NCI-H2107 treated with DMSO at 0.1 percent for 48 hours (cell line): ENCODE results near the gene PLEKHA7.
A peak's percentile ranks its signal among the peaks of the same experiment; 100 is the strongest.
"Not testable (repeated sequence)": the region's sequence is repeated elsewhere in the genome, so short reads cannot be mapped to it uniquely, and the experiment has no call there.

Source experiments
- DNase-seq: peaks from one replicate; lab custom pipeline; 2025; ENCODE audit not compliant: unreplicated experiment; lab: John Stamatoyannopoulos, UW

Gene PLEKHA7

DNA sequence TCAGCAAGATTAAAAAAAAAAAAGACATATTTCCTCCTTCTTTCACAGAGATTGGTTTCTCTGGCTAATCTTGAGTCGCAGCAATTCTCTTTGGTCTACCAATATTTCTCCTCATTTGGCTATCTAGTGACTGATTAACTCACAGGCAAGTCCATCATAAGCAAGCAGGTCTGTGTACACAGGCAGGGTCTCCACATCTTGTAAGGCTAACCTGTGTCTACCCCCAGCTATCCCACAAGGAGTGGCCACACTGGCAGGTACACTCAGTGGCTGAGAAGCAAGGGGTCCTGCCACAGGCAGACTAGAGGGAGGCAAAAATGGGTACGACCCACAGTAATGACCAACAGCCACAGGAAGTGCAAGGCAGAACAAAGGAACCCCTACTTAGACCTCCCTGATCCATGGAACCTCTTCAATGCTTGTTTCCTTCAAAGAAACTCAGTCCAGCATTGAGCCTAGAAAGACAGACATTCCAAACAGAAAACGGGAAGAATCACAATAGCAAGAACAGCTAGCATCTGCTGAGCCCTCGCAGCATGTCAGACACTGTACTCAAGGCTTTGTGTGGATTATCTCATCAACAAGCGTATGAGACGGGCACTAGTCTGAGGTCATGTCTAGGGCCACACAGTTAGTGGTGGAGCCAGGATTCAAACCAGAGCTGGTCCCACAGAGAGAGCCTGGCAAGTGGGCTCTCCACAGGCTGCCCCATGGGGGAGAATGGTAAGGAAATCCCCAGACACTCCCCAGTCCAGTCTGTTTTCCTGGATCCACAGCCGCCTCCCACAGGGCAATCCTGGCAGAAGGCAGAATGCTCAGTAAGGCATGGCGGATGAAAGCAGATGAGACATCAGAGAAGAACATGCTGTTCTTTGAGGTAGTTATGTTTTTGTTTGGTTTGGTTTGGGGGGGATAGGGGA lies 34.3 kb downstream of the PLEKHA7 start:
- no peak for DNase-seq

DNA sequence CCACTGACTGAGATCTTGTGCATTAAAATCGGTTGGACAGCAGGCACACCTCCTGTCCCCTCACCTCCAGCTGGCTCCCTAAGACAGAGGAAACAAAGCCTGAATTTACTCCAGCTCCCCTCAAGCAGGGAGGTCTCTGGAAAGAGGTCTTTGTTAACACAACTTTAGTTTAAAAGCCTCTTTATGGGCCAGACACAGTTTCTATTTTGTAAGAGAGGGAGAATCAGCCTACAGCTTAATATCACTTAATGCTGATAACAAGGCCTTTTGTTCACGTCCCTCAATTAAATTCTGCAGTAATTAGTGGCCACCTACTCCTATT lies 36.3 kb downstream of the PLEKHA7 start:
- DNase-seq, result no peak

DNA sequence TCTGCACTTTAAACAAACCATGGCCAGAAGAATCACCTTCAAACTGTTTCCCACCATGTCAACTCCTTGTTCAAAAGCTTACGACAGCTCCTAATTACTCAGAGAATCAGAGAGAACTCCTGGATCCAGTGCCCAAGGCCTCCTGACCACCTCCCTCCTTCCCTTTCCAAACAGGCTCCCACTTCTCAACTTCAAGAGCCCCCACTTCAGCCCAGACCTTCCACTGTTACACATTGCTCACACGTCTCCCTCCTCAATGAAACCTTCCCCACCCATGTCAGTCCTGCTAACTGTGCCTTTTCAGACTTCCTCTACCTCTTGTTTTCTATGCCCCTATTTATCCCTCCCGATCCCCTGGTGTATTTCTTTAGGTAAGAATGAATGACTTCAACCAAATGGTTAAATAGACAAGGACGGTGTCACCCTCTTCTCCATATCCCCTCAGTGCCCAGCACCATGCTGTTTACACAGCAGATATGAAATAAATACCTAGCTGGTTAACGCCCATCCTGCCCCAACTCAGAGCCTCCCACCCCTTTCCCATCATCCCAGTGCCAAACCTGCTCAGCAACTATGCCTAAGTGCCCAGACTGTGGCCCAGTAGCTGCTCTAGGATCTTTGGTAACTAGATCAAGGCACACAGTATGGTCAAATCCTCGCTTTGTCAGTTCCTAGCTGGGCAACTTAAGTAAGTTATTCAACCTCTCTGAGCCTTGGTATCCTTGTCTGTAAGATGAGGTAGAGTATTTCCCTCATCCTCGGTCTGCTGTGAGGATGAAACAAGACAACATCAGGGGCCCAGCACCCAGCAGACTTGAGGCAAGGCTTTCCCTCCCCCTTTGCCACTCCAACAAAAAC lies 36.8 kb downstream of the PLEKHA7 start:
- DNase-seq, result no peak

DNA sequence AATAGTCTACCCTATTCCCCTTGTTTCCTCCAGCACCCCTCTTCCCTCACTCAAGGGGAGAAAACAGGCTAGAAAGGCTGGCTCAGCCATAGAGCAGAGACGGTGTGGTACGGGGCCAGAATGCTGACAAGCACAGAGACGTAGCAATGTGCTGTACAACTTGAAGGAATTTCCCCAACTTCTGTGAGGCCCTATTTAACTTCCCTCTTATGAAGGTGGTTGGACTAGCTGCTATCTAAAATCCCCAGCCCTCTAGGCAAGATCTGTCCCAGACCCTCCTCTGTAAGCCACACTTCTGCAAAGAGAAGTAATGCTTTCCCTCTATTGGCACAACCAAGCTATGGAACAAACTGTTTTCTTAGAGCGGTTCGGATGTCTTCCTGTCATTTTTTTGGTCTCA lies 37.8 kb downstream of the PLEKHA7 start:
- DNase-seq, result no peak

DNA sequence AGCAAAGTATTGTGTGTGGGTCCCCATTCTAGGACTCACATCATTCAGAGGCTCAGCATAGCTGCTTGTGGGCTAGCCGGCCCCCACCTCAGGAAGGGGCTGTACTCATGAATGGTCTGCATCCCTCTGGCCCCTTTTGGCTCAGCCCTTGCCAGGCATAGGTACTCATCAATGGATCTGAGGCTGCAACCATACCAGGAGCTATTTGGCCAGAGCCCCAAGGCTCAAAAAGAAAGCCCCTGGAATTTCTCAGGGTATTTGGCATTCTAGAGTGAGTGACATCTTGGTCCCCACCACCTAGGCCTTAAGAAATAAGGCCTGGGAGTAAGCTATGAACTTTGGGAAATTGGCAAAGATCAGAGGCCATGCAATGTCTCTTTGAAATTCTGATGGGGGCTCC lies 38.3 kb downstream of the PLEKHA7 start:
- DNase-seq, result no peak

DNA sequence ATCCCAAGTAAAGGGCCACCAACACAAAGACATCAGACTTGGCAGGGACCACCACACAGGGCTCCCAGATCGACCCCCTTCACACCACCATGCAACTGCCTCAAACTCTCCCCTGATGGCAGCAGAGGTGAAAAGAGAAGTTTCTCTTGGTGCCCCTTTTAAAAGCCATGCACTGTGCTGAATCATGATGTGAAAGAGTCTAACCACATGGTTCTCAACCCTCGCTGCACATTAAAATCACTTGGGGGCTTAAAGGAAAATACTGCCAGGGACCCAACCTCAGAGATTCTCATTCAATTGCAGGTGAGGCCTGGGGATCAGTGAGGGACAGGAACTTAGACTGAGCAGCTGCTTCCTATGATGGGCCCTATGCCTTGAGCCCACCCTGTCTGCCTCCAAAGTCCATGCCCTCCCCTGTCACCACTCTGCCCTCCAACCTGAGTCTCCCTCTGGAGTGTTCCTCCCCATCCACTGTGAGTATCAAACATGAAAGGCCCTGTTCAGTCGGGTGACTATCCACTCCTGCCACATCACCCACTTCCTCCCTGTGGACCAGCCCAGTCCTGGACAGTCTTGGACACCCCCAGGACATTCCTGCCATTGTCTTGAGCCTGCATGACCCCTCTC lies 40.8 kb downstream of the PLEKHA7 start:
- no peak for DNase-seq

DNA sequence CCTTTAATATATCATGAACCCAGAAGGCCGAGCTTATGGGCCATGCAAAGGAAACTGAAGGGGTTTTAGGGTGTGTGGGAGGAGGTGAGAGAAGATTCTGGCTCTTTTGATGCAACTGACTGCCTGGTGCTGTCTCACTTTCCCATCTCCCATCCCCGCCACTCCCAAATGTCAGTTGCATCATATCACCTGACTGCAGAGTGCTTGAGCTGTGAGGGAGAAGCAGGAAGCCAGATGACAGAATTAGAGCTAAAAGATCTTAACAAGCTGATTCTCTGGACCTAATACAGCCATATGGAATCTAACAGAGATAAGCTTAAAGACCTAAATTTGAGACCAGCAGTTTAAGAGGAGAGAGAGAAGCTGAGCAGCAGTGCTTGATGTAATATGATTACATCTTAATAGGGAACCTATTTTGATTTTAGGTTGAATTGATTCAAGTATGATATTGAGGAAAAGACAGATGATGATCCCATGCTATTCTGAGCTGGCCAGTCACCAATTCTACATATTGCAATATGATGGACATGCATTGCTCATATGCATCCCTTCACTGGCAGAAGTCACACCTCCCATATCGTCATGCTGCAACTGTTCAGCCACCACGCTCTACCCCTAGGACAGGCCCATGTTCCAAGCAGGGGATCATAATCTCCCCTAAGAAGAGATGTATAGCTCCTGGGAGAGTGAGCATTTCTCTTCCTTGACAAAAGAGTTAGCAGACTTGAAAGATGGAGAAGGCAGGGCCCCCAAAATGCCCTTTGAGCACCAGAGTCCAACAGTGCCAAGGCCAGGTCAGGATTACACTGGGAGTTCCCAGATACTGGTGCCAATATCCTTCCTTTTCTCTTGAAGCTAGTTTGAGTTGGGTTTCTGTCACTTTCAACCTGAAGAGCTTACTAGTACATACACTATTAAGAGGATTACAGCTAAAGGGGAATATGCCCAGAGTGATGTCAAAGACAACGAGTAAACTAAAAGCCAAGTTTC lies 44.9 kb downstream of the PLEKHA7 start:
- DNase-seq, result peak; percentile 51

DNA sequence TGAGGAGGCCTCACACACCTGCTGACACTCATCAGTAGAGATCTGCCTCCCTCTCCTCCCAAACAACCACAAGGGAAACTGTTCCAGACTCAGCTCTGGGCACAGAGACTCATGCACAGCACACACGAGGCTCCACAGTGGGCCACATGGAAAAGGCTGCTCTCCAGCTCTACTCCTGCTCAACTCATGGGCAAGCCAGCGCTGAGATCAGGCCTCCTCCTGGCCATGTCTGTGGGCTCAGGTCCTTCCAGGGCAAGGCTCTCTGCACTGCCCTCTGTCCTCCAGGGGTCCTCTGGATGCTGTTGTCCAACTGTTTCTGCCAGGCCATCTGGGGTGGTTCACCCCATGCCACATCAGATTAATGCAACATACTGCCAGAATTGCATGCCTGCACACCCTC lies 46.0 kb downstream of the PLEKHA7 start:
- no peak for DNase-seq

DNA sequence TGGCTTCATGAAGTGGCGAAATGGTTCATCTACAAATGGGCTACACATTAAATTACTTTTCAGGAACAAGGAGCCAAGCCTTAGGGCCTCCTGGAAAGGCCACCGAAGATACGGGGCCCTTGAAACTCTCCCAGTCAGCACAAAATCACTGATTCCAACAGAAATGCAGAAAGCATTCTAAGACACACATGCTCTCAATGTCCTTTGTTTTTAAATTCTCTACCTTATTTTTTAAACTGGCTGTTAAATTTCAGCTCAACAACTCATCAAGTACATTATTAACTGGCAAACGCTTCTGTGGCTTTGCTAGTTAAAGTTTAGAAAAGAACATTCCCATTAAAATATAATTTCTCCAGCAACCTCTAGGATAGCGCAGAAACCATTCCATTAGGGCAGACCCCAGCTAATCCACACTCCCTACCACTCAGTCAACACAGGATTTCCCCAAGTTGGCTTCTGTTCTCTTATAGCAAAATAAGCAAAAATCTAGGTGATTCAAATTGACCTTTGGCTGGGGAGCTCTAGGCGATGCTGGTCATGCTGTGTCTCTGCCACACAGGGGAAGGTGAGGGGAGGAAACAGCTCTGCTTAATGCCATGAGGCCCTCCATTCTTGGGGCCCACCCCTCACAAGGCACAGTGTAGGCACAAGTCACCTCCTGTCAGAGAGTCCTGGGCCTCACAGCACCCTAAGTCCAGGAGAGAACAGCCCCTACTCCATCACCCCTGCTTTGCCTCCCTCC lies 47.1 kb downstream of the PLEKHA7 start:
- DNase-seq, result no peak

DNA sequence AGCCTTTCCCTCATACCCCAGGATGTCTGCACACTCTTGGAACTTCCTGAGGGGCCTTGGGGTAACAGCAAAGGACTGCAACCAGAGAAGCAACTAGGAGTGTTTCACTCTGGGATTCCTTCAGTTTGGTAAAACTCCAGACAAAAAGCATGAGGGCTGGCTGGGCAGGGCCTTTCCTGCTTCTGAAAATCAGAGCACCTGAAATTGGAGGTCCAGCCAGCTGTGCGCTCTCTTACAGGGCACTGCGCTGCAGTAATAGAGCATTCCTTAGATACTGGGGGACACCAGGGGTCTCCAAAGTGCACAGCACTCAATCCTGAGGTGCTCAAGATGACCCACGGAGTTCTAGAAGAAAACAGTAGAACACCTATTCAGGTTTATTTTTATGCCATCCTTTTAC lies 49.7 kb downstream of the PLEKHA7 start:
- DNase-seq, result no peak

DNA sequence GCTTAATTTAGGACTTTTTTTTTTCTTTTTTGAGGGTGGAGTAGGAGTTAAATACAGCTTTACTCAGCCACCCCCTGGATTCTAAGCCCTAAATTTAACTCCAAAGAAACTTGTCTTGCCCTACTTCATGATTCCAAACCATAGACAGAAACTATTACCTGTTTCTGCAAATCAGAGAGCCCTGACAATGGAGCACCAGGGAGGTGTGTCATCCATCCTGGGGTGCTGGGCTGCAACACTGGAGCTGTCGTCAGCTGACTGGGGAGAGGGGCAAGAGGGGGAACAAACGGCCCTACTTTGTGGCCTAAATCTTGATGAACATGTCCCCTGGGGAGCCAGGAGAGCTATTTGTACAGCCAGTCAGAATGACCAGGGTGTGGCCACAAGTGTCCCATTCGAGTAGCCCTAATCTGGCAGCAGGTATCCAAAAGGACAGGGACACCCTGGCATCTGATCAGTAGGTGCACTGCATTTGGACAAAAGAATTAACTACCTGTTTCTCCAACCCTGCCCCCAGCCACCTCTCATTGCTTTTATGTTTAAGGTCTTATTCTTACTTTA lies 50.8 kb downstream of the PLEKHA7 start:
- no peak for DNase-seq

DNA sequence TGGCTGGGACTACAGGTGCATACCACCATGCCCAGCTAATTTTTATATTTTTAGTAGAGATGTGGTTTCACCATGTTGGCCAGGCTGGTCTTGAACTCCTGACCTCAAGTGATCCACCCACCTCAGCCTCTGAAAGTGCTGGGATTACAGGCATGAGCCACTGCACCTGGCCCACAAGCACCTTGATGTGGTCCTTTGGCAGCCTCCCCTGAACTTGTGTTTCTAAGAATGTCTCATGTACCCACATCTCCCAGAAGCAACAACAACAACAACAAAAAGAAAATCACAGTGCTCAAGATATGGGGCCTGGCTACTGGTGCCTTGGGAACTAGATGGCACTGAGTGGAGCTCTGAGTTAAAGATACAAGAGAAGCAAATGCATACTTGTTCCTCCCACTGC lies 51.6 kb downstream of the PLEKHA7 start:
- DNase-seq, result not testable (repeated sequence)

DNA sequence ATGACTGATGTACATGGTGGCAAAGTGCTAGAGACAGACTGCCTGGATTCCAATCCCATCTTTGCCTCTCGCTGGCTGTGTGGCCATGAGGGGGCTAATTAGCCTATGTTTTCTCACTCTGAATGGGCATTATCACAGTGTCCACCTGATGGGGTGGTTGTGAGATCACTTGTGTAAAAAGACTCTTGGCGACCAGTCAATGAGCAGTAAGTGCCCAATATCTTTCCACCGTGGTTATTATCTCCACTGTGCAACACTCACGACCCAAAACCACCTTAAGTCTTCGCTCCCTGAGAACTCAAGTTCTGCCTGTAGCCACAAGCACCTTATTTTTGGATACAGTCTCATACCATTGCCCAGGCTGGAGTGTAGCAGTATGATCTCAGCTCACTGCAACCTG lies 52.1 kb downstream of the PLEKHA7 start:
- no peak for DNase-seq

DNA sequence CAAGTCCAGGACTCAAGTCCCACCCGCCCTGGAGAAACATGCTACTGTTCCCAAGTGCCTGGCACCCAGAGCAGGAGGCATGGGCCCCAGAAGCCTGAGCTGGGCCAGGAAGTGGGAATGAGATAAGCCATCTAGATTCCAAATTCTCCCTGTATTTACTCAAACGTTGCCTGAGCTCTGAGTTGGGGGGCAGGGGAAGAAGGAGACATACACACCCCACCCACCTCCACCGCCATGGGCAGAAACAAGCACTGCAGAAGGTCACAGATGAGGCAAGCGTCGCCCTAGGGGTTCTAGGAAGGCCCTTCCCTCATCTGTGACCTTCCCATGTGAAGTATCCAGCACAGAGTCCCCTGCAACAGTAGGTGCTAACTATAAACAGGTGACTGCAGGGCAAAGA lies 54.0 kb downstream of the PLEKHA7 start:
- DNase-seq, result no peak

DNA sequence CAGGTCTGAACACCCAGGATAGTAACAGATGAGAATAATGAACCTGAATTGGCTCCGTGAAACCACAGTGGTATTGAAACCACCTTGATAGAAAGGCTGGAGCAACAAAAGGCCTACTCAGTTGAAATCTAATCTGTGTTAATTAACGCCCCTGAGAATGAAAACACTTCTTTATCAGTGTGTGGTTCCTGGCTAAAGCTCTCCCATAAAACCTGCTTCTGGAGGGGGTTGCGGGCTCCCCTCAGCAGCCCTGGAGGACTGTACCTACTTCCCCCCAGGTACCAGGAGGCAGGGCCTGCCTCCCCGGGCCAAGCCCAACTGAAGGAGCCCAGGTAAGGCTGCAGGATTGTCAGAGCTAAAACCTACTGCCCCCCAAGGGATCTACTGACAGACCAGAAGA lies 54.6 kb downstream of the PLEKHA7 start:
- peak; percentile 98 for DNase-seq

DNA sequence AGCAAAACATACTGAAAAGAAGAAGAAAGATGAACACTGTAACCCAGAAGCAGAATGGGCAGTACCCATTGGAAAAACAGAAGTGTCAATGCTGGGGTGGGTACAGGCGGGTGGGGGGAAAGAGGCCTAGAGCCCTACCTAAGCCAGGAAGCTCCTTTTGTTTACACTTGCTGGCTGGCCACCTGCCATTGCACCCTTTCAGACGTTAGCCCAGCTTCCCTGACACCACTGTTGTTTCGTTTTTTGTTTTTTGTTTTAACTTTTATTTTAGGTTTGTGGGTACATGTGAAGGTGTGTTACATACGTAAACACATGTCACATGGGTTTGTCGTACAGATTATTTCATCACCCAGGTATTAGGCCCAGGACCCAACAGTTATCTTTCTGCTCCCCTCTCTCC lies 55.4 kb downstream of the PLEKHA7 start:
- DNase-seq, result peak; percentile 49

DNA sequence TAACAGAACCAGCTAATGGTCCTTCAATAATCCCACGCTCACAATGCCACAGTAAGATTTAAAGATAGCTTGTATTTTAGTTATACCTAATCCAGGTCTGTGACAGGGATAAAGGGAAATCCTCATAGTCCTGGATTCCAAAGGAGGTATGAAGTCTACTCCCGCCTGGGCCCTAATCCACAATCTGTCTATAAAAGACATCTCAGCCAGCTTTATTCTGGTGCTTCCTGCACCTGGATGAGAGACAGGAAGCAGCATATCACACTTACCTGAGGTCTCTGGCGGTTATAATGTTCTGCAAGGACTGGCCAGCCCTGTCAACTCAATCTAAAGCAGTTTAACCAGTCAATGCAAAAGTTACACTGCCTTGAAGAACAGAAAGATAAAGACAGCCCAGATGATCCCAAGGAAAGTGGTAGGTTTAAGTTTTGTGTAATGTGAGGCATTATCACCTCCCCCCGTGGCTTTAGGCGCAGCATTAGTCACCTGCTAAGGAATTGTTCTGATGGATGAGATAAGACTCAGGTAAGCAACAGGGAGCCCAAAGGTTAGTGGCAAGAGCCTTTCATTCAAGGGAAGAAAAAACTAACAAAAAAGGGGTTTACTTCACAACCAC lies 57.6 kb downstream of the PLEKHA7 start:
- DNase-seq, result no peak

DNA sequence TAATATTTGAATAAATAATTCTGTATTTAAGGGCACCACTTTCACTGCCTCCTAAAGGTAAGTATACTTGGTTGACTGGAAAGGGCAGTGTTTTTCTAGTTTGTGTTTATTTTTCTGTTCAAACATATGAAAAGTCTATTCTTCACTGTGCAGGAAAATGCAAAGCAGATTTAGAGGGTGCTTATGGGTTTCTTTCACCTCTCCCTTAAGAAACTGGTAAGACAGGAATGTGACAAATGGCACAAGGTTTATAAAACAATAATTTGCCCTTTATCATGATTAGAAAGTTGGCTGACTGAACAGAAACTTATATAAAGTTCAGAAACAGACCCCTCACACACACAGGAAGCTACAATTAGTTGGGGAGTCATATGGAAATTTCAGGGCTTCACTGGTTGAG lies 60.6 kb downstream of the PLEKHA7 start:
- DNase-seq, result no peak
